G401.6 (cell line): Measurements from ENCODE around the gene CHMP4A.
"Not testable (repeated sequence)": the region's sequence is repeated elsewhere in the genome, so short reads cannot be mapped to it uniquely, and the experiment has no call there.

ENCODE experiments used
- FAIRE-seq: peaks from 2 replicates; lab custom pipeline; 2012; peaks lifted over from hg19 to GRCh38; lab: Jason Lieb, UNC

CHMP4A gene

DNA sequence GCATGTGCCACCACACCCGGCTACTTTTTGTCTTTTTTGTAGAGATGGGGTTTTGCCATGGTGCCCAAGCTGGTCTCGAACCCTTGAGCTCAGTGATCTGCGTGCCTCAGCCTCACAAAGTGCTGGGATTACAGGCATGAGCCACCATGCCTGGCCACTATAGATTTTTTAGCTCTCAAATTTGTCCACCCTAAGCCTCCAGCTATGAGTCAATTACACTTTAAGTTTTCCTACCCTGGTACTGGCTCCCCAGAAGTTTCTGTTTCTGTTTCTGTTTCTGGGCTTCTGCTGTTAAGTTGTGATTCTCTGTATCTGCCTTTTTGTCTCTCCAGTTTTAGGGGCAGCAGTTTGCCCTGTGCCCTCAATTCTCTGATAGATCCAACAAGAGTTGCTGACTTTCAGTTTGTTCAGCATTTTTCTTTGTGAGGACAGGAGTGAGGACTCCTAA lies 33.5 kb upstream of the CHMP4A start:
- FAIRE-seq: no peak

DNA sequence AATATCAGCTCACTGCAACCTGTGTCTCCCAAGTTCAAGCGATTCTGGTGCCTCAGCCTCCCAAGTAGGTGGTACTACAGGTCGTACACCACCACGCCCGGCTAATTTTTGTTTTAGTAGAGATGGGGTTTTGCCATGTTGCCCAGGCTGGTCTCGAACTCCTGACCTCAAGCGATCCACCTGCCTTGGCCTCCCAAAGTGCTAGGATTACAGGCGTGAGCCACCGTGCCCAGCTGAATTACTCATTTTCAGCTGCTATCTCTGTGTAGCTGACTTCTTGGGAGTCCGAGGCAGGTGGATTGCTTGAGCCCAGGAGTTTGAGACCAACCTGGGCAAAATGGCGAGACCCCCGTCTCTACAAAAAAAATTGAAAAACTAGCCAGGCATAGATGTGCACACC lies 32.1 kb upstream of the CHMP4A start:
- not testable (repeated sequence) for FAIRE-seq

DNA sequence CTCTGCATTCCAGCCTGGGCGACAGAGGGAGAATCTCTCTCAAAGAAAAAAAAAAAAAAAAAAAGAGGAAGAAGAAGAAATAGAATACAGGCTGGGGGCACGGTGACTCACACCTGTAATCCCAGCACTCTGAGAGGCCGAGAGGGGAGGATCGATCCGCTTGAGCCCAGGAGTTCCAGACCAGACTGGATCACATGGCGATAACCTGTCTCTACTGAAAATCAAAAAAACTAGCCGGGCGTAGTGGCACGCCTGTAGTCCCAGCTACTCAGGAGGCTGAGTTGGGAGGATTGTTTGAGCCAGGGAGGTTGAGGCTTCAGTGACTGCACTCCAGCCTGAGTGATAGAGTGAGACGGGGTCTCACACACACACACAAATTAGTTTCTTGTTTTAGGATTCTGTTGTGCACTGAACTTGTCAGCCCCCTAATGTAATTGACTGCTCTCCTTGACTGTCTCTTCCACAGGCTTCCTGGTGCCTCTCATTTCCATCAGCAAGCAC lies 30.1 kb upstream of the CHMP4A start:
- FAIRE-seq: no peak

DNA sequence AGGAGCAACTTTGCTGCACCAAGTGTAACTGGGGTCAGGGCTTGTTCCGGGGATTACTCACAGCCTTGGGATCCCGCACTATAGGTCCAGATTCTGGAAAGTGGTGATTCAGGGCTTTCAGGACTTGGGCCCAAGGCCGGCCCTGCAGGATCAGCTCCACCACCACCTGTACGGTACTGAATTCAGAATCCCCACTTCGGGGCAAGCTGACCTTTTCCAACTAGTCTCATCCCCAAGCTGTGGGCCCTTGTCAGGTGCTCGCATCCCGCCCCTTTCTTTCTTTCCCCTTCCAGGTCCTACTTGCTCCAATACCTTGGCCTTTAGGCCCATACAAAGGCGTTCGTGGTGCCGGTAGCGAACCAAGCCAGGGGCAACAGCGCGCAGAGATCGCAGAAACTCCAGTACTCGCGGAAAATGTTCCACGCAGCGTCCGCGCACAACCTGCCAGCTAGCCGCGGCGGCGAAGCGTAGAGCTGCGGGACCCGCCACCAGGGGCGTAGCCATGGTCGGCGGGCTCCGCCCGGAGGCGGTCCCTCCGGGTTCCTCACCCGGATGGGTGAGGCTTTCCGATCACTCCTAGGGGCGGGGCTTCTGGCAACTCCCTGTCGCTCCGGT lies 28.6 kb upstream of the CHMP4A start:
- no peak for FAIRE-seq

DNA sequence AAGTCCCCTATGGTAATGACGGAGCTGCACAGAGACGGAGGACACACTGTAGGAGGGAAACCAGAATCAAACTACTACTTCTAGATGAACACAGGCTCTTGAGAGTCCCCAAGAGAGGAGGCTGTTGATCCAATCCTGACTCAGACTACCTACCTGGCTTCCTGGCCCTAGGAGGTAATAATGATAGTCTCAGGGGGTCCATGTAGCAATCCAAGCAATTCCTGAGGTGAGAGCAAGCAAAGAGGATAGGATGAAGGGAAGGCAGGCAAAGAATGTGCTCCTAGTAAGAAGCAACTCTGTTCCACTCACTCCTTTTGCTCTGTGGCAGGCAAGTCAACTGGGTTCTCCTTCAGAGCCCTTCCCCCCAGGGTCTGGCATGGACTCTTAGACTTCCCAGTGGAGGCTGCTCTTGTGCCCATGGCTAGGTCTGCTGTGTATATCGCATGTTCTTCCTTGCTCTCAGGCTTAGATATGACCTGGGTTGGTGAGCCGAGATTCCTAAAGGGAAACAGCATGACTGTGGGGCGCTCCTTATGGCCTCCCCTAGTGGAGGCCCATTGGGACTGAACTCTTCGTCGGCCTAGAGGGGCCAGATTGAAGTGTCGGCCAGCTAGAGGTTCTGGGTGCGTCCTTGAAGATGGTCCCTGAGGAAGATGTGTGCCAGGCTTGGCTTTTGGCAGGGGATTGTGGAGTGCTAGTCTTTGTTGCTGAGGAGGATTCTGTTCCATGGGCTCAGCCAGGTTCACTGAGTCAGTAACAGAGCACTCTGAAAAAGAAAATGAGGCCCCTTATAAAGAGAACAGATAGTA lies 27.0 kb upstream of the CHMP4A start:
- no peak for FAIRE-seq

DNA sequence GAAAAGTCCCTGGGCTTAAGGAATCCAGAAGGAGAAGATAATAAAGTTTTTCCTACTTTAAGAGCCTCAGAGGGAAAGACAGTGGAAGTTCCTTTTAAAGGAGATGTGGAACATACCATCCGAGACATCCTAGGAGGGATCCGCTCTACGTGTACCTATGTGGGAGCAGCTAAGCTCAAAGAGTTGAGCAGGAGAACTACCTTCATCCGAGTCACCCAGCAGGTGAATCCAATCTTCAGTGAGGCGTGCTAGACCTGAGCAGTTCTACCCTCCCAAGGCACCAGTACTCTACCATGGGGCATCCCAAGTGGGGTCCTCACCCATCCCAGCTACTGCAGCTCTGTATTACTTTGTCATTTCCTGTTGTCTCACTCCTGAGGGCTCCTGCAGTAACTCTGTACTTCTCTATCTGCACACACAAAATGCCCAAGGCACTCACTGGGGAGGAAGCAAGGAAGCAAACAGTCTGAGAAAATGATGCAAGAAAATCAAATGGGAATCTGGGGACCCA lies 25.3 kb upstream of the CHMP4A start:
- no peak for FAIRE-seq

DNA sequence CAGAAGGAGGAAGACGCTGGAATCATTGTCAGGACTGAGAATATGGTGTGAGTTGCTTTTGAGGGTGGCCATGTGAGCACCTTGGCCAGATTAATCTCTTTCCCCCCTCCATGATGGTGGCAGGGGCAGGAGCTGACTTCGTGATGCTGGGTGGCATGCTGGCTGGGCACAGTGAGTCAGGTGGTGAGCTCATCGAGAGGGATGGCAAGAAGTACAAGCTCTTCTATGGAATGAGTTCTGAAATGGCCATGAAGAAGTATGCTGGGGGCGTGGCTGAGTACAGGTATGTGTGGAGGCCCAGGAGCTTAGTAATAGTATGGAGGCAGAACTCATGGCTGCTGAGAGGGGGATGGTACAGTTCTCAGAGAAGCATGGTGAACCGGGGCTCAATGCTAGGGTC lies 24.8 kb upstream of the CHMP4A start:
- no peak for FAIRE-seq

DNA sequence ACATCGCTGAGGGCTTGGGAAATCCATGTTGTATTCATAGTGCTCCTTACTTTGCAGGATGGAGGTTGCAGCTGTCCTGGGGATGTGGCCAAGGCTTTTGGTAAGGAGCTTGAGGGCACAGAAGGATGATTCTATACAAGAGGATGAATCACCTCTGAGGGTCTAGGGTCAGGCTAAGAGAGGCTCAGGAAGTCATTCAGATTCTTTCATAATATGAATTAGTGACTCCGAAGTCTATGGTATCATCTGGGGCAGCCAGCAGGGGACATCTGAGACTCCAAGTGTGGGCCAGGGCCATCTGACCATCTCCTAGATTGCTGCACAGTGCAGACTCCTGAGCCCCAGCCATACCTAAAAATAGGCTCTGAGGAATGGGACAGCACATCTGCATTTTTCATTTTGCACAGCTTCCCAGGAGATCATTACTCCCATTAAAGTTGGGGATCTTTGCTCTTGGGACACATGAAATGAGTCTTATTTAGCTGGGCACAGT lies 24.2 kb upstream of the CHMP4A start:
- FAIRE-seq: no peak

DNA sequence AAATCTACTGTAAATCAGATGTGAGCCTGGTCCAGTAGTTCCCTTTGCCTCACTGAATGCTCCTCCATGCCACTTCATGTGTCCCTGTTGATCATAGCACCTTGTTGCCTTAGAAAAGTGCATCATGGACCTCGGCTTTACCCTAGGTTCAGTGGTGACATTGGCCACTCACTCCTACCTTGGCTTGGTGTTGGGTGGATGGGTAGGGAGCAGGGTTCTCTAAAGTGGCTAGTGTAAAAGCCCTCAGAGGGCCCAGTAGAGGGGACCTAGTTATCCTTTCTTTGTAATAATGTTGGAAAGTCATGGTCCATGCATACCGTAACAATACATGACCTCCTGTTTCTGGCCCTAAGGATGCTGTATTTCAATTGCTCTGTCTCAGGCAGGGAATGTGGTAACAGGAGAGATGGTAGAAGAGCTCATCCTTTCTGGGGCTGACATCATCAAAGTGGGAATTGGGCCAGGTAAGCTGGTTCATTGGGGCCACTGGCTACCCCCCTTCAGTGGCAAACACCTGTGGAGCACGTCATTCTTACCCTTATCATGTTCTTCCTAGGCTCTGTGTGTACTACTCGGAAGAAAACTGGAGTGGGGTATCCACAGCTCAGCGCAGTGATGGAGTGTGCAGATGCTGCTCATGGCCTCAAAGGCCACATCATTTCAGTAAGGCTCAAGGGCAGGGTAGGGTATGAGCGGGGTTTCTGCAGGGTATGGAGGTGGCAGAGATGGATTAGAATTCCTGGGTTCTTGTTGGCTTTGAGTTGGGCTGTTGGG lies 23.6 kb upstream of the CHMP4A start:
- FAIRE-seq: no peak

DNA sequence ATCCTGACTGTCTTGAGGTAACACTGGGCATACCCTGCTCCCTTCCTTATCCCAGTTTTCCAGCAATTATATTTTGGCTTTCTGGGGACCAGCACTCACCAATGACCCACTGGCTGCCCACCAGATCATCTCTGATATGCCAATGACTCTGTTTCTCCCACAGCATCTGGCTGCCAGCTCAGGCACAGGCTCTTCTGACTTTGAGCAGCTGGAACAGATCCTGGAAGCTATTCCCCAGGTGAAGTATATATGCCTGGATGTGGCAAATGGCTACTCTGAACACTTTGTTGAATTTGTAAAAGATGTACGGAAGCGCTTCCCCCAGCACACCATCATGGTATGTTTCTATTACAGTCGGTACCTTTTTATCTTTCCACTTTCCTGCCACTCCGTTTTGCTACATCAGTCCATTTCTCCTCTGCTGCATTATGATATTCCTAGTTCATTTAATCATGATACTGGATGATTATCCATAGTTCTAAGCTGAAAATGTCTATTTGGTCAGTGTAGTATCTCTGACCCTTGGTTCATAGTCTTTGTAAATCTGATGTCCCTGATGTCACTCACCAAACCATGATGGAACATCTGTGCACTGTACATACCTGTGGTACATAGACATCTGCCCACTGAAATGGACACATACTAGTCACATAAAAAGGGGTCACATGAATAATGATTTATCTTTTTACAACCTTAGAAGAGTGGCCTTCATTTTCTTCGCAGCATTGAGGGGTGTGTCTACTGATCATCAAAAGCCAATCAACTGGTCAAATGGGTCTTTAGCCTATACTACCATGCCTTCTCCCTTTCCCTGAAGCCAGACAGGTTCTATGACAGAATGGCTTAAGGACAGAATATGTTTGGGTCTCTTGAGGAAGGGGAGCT lies 22.8 kb upstream of the CHMP4A start:
- FAIRE-seq: no peak

DNA sequence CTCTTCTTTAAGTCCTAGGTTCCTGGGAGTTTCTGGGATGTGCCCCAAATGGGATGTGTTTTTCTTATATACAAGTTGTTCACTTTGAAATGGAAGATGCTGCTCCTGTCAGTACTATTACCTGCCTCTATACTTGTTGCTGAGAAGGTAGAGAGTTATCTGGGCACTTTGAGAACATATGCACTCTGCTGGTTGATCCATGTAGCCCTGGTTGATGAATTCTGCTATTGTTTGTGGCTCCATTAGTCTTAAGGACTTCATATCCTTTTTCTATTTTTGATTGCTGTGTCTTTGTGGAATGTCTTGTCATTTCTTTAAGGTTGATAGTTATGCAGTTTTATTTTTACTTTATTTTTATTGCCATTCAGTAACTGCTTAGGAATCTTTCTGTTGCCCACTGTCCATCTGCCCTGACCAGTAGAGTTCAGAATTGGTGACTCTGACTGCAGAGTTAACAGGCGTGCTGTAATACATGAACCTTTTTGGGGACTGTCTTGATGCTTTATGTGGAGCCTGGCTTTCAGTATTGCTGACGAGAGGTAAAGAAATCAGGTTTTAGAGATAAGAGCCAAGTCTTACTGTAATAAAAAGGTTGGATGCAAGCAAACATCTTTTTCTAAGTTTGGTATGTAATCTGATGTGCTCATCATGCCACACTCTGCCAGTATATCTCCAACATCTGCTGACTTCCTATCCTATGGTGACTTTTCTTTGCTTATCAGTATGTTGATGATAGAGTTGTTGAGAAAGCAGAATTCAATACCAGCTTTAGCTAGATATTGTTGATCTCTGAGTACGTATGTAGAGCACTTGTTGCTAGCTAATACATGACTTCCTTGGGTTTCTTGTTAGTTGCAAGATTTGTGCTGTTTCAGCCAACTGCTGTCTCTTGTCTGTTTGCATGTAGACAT lies 21.1 kb upstream of the CHMP4A start:
- FAIRE-seq: no peak

GRCh38 chr14:24233538-24233866 lies 20.2 kb upstream of the CHMP4A start:
- no peak for FAIRE-seq

GRCh38 chr14:24232645-24233537 lies 19.6 kb upstream of the CHMP4A start, which contains the start of gene GMPR2:
Gene GMPR2, plus strand, starts transcription at chr14:24232929. Its CDS starts 325 bp downstream, at chr14:24233254.
- FAIRE-seq: peak; percentile 56

GRCh38 chr14:24232121-24232644 lies 18.9 kb upstream of the CHMP4A start, which contains the start of gene NEDD8:
Gene NEDD8, minus strand, starts transcription at chr14:24232367. Its CDS starts 100 bp downstream, at chr14:24232267.
- no peak for FAIRE-seq

DNA sequence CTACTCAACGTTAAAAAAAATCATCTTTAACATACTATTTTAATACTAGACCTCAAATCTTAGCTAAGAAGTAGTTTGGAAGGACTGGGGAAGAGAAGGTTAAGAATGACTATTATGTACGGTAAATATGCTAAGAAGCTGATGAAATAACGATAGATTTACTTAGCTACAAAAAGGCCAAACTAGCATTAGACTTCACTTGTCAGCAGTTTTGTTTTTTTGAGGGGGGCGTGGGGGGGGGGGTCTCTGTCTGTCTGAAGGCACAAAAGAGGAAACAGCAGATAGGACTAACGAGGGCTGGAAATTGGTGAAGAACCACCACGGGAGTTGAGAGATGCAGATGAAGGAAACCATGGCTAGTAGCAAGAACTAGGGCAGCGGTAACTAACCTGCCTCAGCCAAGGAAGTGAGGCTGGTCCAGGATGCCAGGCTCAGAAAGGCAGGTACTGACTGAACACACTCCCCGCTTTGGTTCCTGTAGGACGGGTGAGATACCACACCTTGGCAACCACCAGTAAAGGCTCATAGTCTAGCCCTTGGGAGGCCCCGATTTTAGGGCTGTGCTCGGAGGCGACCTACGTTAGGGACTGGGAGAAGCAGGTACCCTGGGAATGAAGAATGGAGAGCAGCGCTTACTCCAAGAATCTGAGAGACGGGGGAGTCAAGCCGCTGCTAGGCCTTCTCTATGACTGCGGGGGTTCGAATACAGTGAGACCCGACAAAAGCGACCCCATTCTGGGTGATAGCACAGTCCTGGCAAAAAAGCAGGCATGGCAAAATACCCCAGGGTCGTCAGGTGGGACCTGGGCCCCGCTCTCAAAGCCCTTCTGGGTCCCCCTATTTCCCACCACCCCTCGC lies 18.2 kb upstream of the CHMP4A start:
- FAIRE-seq: no peak

DNA sequence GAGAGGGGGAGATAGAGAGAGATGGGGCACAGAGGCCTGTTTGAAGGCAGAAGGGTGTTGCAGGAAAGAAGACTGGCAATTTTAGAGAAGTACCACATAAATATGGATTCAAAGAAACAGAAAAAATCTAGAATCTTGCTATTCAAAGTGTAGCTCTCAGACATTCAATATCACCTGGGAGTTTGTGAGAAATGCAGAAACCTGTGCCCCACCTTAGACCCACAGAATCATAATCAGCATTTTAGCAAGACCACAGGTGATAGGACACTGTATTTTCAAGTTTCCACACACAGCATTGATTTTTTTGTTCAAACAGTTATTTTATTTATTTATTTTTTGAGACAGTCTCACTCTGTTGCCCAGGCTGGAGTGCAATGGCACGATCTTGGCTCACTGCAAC lies 15.6 kb upstream of the CHMP4A start:
- no peak for FAIRE-seq

DNA sequence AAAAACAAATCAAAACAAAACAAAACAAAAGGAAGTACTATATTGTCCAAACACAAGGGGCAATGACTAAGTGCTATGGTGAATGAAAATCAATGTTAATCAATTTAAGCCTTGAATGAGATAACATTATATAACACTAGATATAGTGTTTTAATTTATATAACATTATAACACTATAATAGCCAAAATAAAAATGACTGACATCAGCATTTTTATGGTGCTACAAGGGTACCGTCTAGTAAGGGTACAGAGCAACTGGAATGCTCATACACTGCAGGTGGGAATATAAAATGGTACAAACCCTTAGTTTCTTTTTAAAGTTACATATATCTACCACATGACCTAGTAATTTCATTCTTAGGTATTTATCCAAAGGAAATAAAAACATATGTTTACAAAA lies 13.2 kb upstream of the CHMP4A start:
- FAIRE-seq: peak; percentile 36

GRCh38 chr14:24224618-24225071 lies 11.4 kb upstream of the CHMP4A start:
- no peak for FAIRE-seq
